Activated CD4-positive, alpha-beta T cell treated with anti-CD3 and anti-CD28 coated beads for 4 hours (primary cell): ENCODE measurements around the gene GRHL1.

Experiments
- DNase-seq, 2 donors: peaks; one replicate each; pipeline ENCODE4 v3.0.0-alpha.2; 2020

The GRHL1 gene

DNA sequence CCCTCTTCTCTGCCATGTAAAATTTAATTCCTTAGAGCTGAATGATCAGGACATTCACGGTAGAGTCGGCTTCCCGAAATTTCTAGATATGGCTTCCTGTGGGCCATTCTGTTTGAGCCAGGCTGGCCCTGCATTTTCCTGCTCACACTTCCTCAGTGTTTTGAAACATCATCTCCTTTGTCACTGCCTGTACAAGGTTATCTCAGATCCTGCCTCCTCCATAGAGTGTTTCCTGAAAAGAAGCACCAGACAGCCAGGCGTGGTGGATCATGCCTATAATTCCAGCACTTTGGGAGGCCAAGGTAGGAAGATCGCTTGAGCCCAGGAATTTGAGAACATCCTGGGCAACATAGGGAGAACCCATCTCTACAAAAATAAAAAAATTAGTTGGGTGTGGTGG is 43.6 kb downstream of the GRHL1 start:
- DNase-seq: no peak

DNA sequence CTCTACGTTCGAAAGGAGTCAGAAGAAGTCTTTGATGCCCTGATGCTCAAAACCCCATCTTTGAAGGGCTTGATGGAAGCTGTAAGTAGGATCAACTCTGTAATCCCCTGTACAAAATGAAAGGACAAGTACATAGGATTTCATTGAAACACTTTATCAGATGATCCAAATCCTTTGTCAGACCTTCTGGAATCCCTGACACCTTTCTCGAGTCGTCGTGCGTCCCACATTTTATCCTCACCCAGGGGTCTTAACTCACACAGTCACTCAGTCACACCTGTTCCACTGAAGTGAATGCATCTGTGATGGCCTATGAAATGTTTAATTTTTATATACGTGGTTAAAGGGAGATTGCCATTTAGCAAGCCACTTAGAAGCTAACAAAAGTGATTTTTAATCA is 44.8 kb downstream of the GRHL1 start:
- no peak for DNase-seq

GRCh38 chr2:9997936-9998335 is 46.4 kb downstream of the GRHL1 start:
- no peak for DNase-seq

- DNase-seq: no peak
Observed at GRCh38 chr2:9998916-9999654, 47.6 kb downstream of the GRHL1 start.

- no peak for DNase-seq
Observed at GRCh38 chr2:9999693-10000092, 48.2 kb downstream of the GRHL1 start.

- no peak for DNase-seq
Observed at GRCh38 chr2:10000541-10000940, 49.0 kb downstream of the GRHL1 start.

DNA sequence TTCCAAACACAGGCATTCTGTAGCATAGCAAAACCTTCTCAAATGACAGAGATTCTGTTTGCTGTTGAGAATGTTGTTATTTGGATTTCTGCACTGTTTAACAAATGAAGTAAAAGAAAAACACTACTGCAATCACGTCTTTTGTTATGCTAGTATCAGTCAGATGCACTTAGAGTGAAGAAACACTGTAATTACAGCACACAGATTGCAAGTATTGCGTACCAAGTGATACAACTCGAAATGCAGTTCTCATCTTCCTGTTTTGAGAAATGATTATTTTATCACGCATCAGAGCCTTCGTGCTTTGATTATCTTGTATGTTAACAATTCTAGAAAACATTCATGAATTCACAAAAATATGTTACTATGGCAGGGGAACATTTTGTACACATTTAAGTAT is 50.1 kb downstream of the GRHL1 start:
- no peak for DNase-seq

- no peak for DNase-seq
Observed at GRCh38 chr2:10002109-10002508, 50.6 kb downstream of the GRHL1 start.

GRCh38 chr2:10002681-10003080 is 51.2 kb downstream of the GRHL1 start:
- no peak for DNase-seq

- no peak for DNase-seq
Observed at GRCh38 chr2:10003206-10004125, 52.0 kb downstream of the GRHL1 start.

- DNase-seq: no peak
Observed at GRCh38 chr2:10004401-10004800, 52.9 kb downstream of the GRHL1 start.

DNA sequence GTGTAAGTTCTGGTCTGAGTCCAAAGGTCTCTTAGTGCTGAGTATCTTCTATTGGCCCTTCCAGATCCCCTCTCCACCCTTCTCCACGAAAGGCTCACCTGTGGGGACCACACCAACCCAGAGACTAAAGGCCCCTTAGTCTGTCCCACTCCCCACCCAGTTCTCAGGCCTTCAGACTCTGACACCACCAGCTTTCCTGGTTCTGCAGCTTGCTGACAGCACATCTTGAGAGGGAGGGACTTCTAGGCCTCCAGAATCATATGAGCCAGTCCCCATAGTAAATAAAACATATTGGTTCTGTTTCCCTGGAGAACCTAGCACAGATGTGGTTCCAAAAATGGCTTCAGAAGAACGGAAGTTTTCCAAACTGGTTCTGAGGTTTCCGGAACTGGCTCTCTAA is 53.3 kb downstream of the GRHL1 start:
- no peak for DNase-seq

DNA sequence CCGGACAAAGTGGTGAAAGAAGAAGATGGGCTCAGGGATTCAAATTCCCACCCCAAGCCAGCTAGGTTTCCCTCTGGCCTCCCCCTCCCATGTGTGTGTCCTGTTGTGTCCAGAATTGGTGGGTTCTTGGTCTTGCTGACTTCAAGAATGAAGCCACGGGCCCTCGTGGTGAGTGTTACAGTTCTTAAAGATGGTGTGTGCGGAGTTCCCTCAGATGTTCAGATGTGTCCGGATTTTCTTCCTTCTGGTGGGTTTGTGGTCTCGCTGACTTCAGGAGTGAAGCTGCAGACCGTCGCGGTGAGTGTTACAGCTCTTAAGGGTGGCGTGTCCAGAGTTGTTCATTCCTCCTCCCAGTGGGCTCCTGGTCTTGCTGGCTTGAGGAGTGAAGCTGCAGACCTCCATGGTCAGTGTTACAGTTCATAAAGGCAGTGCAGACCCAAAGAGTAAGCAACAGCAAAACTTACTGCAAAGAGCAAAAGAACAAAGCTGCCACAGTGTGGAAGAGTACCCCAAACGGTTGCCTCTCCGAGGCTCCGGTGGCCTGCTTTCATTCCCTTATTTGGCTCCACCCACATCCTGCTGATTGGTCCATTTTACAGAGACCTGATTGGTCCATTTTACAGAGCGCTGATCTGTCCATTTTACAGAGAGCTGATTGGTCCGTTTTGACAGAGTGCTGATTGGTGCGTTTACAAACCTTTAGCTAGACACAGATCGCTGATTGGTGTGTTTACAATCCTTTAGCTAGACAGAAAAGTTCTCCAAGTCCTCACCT is 54.2 kb downstream of the GRHL1 start:
- DNase-seq: no peak

DNA sequence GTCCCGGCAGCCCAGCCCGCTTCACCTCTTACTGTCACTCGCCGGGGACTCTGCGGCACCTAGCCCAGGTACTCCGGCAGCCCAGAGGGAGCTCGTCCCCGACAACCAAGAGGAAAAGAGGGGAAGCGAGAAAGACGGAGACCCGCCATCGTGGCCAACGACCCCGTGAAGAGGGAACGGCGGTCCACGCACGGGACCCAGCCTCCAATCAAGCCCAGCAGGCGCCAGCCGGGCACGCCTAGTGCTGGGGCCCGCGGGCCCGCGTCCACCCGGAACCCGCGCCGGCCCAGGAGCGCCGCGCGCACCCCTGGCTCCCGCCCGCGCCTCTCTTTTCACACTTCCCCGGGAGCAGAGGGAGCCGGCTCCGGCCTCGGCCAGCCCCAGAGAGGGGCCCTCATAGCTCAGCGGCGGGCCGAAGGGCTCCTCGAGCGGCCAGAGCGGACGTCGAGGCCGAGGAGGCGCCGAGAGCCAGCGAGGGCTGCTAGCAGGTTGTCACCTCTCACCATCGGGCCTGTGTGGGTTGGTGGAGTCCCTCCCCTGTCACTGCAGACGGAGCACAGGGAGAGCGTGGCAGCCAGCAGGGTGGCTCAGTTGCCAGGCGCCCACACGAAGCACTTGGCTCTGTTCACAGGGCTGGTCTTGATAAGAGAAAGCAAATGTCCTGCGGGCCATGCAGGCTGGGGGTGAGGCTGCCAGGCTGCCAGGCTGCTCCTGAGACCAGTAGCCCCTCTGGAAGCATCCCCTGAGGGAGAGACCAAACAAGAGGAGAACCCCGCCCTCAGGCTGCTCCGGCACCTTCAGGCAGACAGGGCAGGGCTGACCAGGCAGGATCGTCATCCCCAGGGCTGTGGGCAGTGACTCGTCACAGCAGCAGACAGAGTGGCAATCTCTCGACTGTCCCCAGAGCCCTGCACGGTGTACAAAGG is 55.0 kb downstream of the GRHL1 start:
- DNase-seq: no peak

- DNase-seq: no peak
Observed at GRCh38 chr2:10007435-10007834, 55.9 kb downstream of the GRHL1 start.

DNA sequence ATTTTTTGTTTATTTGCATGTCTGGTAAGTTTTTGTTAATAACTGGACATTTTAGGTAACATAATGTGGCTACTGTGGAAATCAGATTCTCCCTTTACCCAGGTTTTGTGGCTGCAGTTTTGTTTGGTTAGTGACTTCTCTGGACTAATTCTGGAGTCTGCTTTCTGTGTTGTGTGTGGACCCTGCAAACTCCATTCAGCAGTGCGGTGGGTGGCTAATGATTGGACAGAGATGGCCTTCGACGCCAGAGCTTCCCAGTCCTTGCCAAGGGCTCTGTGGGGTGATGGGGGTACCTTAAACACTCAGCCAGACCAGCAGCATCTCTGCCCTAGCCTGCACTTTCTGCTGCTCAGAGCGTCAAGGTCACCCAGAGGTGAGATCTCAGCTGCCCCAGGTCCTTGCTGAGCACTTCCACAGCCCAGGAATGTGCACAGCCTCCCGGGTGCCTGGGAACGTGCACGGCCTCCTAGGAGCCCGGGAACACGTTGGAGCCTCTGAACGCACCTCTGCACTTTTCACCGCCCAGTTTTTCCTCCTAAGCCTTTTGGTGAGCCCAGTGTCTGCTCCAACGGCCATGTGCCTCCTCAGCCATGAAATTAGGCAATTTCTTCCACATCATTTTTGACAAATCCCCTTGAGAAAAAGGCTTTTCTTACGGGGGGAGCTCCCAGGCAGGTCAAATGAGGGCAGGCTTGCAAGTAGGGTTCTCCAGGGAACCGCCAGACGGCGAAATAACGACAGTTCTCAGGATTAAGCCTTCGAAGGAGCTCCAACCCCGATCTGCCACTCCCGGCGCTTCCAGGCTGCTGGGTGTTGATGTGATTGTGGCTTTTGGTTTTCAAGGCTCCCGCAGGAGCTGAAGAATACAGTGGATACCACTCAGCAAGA is 56.7 kb downstream of the GRHL1 start:
- no peak for DNase-seq

GRCh38 chr2:10008809-10009176 is 57.3 kb downstream of the GRHL1 start:
- DNase-seq: no peak

GRCh38 chr2:10009271-10009810 is 57.8 kb downstream of the GRHL1 start:
- DNase-seq: no peak

- no peak for DNase-seq
Observed at GRCh38 chr2:10009811-10010781, 58.6 kb downstream of the GRHL1 start.
